ENCODE results near the gene LPP. TPM values are rescaled to one million over a fixed set of nuclear protein-coding genes. Genes with fewer than 3 reads are reported as not detected.

The LPP gene
- polyA plus RNA-seq, 3 donors = 14.1 to 23.2 (median 15.3) TPM

- H3K4me3 ChIP-seq (replicated peaks in 1 of 3; ENCODE audit: low read depth in 2 of 3, low read length in 3 of 3) = no peak overlapping the region
- Mint-ChIP-seq H3K27ac (peak overlapping the region in 1 of 7 donors; percentile 27), H3K27me3 (ENCODE audit: low read depth in 3 of 3) (no peaks in the 10 kb centered on the region), H3K9me3 (peaks cover 0 to 1% (median 0%) of the 10 kb centered on the region in 7 donors), H3K36me3 (peaks cover 30 to 46% of the 10 kb centered on the region in 2 donors), H3K4me3 (no peak overlapping the region), H3K4me1 (peaks cover 5% of the 10 kb centered on the region)
- no peak overlapping the region for H3K27ac ChIP-seq (ENCODE audit: low read depth in 1 of 2, low read length in 2 of 2)
- intact Hi-C loops (cut with micrococcal nuclease) = no loop called here
- no peak overlapping the region for H2AFZ ChIP-seq (ENCODE audit: insufficient read depth, low read depth, low read length, poor library complexity, severe bottlenecking)
- H3K79me2 ChIP-seq (ENCODE audit: insufficient read depth, low read length) = no peaks in the 10 kb centered on the region
- WGBS (ENCODE audit: insufficient coverage) = 93% methylated on average over 2 of the region's 4 CpGs
- H3K9ac ChIP-seq (ENCODE audit: insufficient read depth, low read length, poor library complexity, severe bottlenecking) = no peak overlapping the region
- no peaks in the 10 kb centered on the region for H3K4me1 ChIP-seq (ENCODE audit: control insufficient read depth in 1 of 2, insufficient read depth in 2 of 2, low read length in 2 of 2)
- H3K9me3 ChIP-seq (replicated peaks in 1 of 2; ENCODE audit: control insufficient read depth in 1 of 2, insufficient read depth in 1 of 2, low read length in 2 of 2) = no peaks in the 10 kb centered on the region
- H3K27me3 ChIP-seq (ENCODE audit: control insufficient read depth in 2 of 2, insufficient read depth in 2 of 2, low read length in 2 of 2) = no peaks in the 10 kb centered on the region
- DNase-seq = no peak
- H3K36me3 ChIP-seq (replicated peaks in 1 of 2; ENCODE audit: control insufficient read depth in 1 of 2, insufficient read depth in 2 of 2, low read length in 2 of 2) = peaks cover 0 to 9% of the 10 kb centered on the region in 2 donors
- no peak for TF ChIP-seq CTCF (IDR thresholded peaks at IDR 0.05)
- no peak overlapping the region for H3K4me2 ChIP-seq (replicated peaks; ENCODE audit: extremely low read depth, low read length, poor library complexity, severe bottlenecking)
- H4K20me1 ChIP-seq (ENCODE audit: insufficient read depth, low read length) = no peaks in the 10 kb centered on the region
Measured at GRCh38 chr3:188236271-188236670, 82.3 kb downstream of the LPP start.

DNA sequence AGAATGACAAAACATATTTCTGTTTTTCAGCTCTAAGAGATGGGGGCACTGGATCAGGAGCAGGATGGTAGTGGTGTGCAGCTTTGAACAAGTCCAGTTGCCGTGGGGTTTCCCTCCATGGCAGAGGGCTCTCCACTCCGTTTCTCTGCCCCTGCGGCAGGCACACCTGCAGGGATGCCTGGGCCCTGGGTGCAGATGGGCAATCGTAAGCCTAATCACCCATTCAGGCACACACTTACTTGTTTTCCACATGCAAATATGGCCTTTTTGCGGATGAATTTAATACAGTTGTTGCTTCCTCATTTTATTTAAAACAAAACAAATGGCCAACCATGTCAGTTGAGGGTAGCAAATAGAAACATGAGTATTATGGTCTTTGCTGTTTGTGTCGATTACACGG, 85.1 kb downstream of the LPP start:
- Mint-ChIP-seq H3K27ac (no peak overlapping the region), H3K4me3 (no peak overlapping the region), H3K4me1 (peaks cover 5% of the 10 kb centered on the region), H3K27me3 (ENCODE audit: low read depth in 3 of 3) (no peaks in the 10 kb centered on the region), H3K36me3 (peaks cover 19 to 38% of the 10 kb centered on the region in 2 donors), H3K9me3 (peaks cover 0 to 1% (median 0%) of the 10 kb centered on the region in 7 donors)
- Histone ChIP-seq H3K4me1 (ENCODE audit: control insufficient read depth in 1 of 2, insufficient read depth in 2 of 2, low read length in 2 of 2) (no peaks in the 10 kb centered on the region), H3K27me3 (ENCODE audit: control insufficient read depth in 2 of 2, insufficient read depth in 2 of 2, low read length in 2 of 2) (no peaks in the 10 kb centered on the region), H3K36me3 (replicated peaks in 1 of 2; ENCODE audit: control insufficient read depth in 1 of 2, insufficient read depth in 2 of 2, low read length in 2 of 2) (peaks cover 0 to 7% of the 10 kb centered on the region in 2 donors), H2AFZ (ENCODE audit: insufficient read depth, low read depth, low read length, poor library complexity, severe bottlenecking) (no peak overlapping the region), H3K9me3 (replicated peaks in 1 of 2; ENCODE audit: control insufficient read depth in 1 of 2, insufficient read depth in 1 of 2, low read length in 2 of 2) (no peaks in the 10 kb centered on the region), H4K20me1 (ENCODE audit: insufficient read depth, low read length) (no peaks in the 10 kb centered on the region), H3K9ac (ENCODE audit: insufficient read depth, low read length, poor library complexity, severe bottlenecking) (no peak overlapping the region), H3K79me2 (ENCODE audit: insufficient read depth, low read length) (no peaks in the 10 kb centered on the region), H3K27ac (ENCODE audit: low read depth in 1 of 2, low read length in 2 of 2) (no peak overlapping the region), H3K4me2 (replicated peaks; ENCODE audit: extremely low read depth, low read length, poor library complexity, severe bottlenecking) (no peak overlapping the region), H3K4me3 (replicated peaks in 1 of 3; ENCODE audit: low read depth in 2 of 3, low read length in 3 of 3) (no peak overlapping the region)
- intact Hi-C loops (cut with micrococcal nuclease) = no loop called here
- DNase-seq = no peak
- 96% methylated on average over 4 of the region's 7 CpGs for WGBS (ENCODE audit: insufficient coverage)
- TF ChIP-seq CTCF (IDR thresholded peaks at IDR 0.05) = no peak

Measured in CD14-positive monocyte (primary cell).